Activated CD8-positive, alpha-beta memory T cell treated with anti-CD3 and anti-CD28 coated beads, Interleukin-2, amount 10 ng/mL, durations not matched to agents 7 days and 5 days (primary cell): ENCODE results near the gene PRSS23. TPM values are rescaled to one million over a fixed set of nuclear protein-coding genes. Genes with fewer than 3 reads are reported as not detected.

Source experiments
- ATAC-seq: fragments of 150-1000 bp; cut with Tn5 transposase; one replicate; pipeline ENCODE4 v1.10.0; 2021; ENCODE audit warnings: moderate library complexity
- CTCF ChIA-PET: fragments of 350-600 bp; sonication (Branson Sonifier 250); formaldehyde crosslinking; loops from one replicate; lab custom pipeline; 2021; ENCODE audit warnings: antibody characterized with exemption; lab: Charles Lee
- DNase-seq: peaks from one replicate; pipeline ENCODE4 v3.0.0-alpha.2; 2020
- H3K27ac Mint-ChIP-seq: one replicate; pipeline ENCODE4 v1.8.0; 2021; ENCODE audit warnings: mild to moderate bottlenecking, mixed read lengths
- H3K27me3 Mint-ChIP-seq: one replicate; pipeline ENCODE4 v1.8.0; 2021; ENCODE audit warnings: mixed read lengths
- H3K36me3 Mint-ChIP-seq: one replicate; pipeline ENCODE4 v1.8.0; 2021; ENCODE audit warnings: mild to moderate bottlenecking, mixed read lengths
- H3K4me1 Mint-ChIP-seq: one replicate; pipeline ENCODE4 v1.8.0; 2021; ENCODE audit warnings: mixed read lengths
- H3K4me3 Mint-ChIP-seq: one replicate; pipeline ENCODE4 v1.8.0; 2021; ENCODE audit warnings: mild to moderate bottlenecking, moderate library complexity, mixed read lengths
- H3K9me3 Mint-ChIP-seq: one replicate; pipeline ENCODE4 v1.8.0; 2022; ENCODE audit warnings: low read depth, mixed read lengths
- total RNA-seq, 2 experiments: library from RNA; stranded (reverse); gene quantifications; one replicate each; pipeline ENCODE4 v1.2.3, GENCODE V29; 2021

The PRSS23 gene
- total RNA-seq, 2 experiments from 2014 or later: 0.85 to 4.9 TPM

GRCh38 chr11:86795949-86796348 is 4.4 kb upstream of the PRSS23 start:
- H3K9me3 Mint-ChIP-seq: no peaks in the 10 kb centered on the region
- H3K27me3 Mint-ChIP-seq: peaks cover 59% of the 10 kb centered on the region
- peaks cover 4% of the 10 kb centered on the region for H3K4me1 Mint-ChIP-seq
- no peaks in the 10 kb centered on the region for H3K36me3 Mint-ChIP-seq
- ATAC-seq (no peak), DNase-seq (no peak)
- H3K27ac Mint-ChIP-seq: no peak overlapping the region
- H3K4me3 Mint-ChIP-seq: no peak overlapping the region
- CTCF ChIA-PET: interaction anchor here (2.3 kb wide), 1 partner anchor 9 kb away, joined by 8 read pairs; no protein-coding TSS in a partner anchor

- no peaks in the 10 kb centered on the region for H3K36me3 Mint-ChIP-seq
Measured at GRCh38 chr11:86797133-86797532, 3.2 kb upstream of the PRSS23 start.

GRCh38 chr11:86798988-86799387 is 1.4 kb upstream of the PRSS23 start:
- Mint-ChIP-seq H3K9me3 (no peaks in the 10 kb centered on the region), H3K4me3 (no peak overlapping the region), H3K27ac (no peak overlapping the region), H3K4me1 (peaks cover 27% of the 10 kb centered on the region), H3K36me3 (no peaks in the 10 kb centered on the region), H3K27me3 (peaks cover 73% of the 10 kb centered on the region)
- CTCF ChIA-PET: interaction anchor here (1.0 to 2.1 kb wide), 3 partner anchors 22 to 206 kb away, joined by 3 to 5 read pairs (median 3); no protein-coding TSS in a partner anchor
- DNase-seq: no peak
- no peak for ATAC-seq

More at GRCh38 chr11:86797133-86797532, 3.2 kb upstream of the PRSS23 start:
- Mint-ChIP-seq H3K27me3 (peaks cover 68% of the 10 kb centered on the region), H3K4me3 (no peak overlapping the region), H3K4me1 (peaks cover 12% of the 10 kb centered on the region), H3K9me3 (no peaks in the 10 kb centered on the region), H3K27ac (no peak overlapping the region)
- CTCF ChIA-PET: no interaction called here
- ATAC-seq: no peak
- no peak for DNase-seq

- H3K27ac Mint-ChIP-seq: no peak overlapping the region
Measured at GRCh38 chr11:86799680-86800075, 664 bp upstream of the PRSS23 start.

GRCh38 chr11:86800960-86801272 is 574 bp downstream of the PRSS23 start:
- H3K9me3 Mint-ChIP-seq: no peaks in the 10 kb centered on the region
- ATAC-seq (no peak), DNase-seq (no peak)
- peak overlapping the region; percentile 71 for H3K4me3 Mint-ChIP-seq
- peaks cover 68% of the 10 kb centered on the region for H3K27me3 Mint-ChIP-seq
- CTCF ChIA-PET: no interaction called here
- no peaks in the 10 kb centered on the region for H3K36me3 Mint-ChIP-seq
- H3K27ac Mint-ChIP-seq: no peak overlapping the region
- peaks cover 43% of the 10 kb centered on the region for H3K4me1 Mint-ChIP-seq

More at GRCh38 chr11:86799680-86800075, 664 bp upstream of the PRSS23 start:
- H3K36me3 Mint-ChIP-seq: no peaks in the 10 kb centered on the region
- H3K9me3 Mint-ChIP-seq: no peaks in the 10 kb centered on the region
- ATAC-seq (no peak), DNase-seq (no peak)
- CTCF ChIA-PET: interaction anchor here (1.0 to 2.1 kb wide), 3 partner anchors 18 to 207 kb away, joined by 3 to 5 read pairs (median 3); no protein-coding TSS in a partner anchor
- peaks cover 77% of the 10 kb centered on the region for H3K27me3 Mint-ChIP-seq
- H3K4me1 Mint-ChIP-seq: peaks cover 31% of the 10 kb centered on the region
- H3K4me3 Mint-ChIP-seq: peak overlapping the region; percentile 48

- H3K9me3 Mint-ChIP-seq: no peaks in the 10 kb centered on the region
- no peak overlapping the region for H3K4me3 Mint-ChIP-seq
- no peaks in the 10 kb centered on the region for H3K36me3 Mint-ChIP-seq
- H3K27ac Mint-ChIP-seq: no peak overlapping the region
- H3K27me3 Mint-ChIP-seq: peaks cover 67% of the 10 kb centered on the region
- no peak for DNase-seq
- CTCF ChIA-PET: no interaction called here
- H3K4me1 Mint-ChIP-seq: peaks cover 47% of the 10 kb centered on the region
- no peak for ATAC-seq
Measured at GRCh38 chr11:86801364-86801763, 1.0 kb downstream of the PRSS23 start.

GRCh38 chr11:86802146-86802545 is 1.8 kb downstream of the PRSS23 start:
- CTCF ChIA-PET: no interaction called here
- Mint-ChIP-seq H3K4me1 (peaks cover 55% of the 10 kb centered on the region), H3K27me3 (peaks cover 63% of the 10 kb centered on the region), H3K36me3 (peaks cover 2% of the 10 kb centered on the region), H3K27ac (no peak overlapping the region), H3K4me3 (no peak overlapping the region), H3K9me3 (no peaks in the 10 kb centered on the region)
- DNase-seq (no peak), ATAC-seq (no peak)

GRCh38 chr11:86802601-86803051 is 2.3 kb downstream of the PRSS23 start:
- H3K9me3 Mint-ChIP-seq: no peaks in the 10 kb centered on the region
- H3K4me3 Mint-ChIP-seq: no peak overlapping the region
- ATAC-seq (no peak), DNase-seq (no peak)
- peaks cover 2% of the 10 kb centered on the region for H3K36me3 Mint-ChIP-seq
- H3K27ac Mint-ChIP-seq: no peak overlapping the region
- H3K27me3 Mint-ChIP-seq: peaks cover 62% of the 10 kb centered on the region
- peaks cover 57% of the 10 kb centered on the region for H3K4me1 Mint-ChIP-seq
- CTCF ChIA-PET: interaction anchor here (0.7 to 0.8 kb wide), 2 partner anchors 195 to 210 kb away, joined by 3 read pairs; no protein-coding TSS in a partner anchor

- peaks cover 57% of the 10 kb centered on the region for H3K27me3 Mint-ChIP-seq
- no peaks in the 10 kb centered on the region for H3K9me3 Mint-ChIP-seq
- DNase-seq (no peak), ATAC-seq (no peak)
- H3K4me1 Mint-ChIP-seq: peaks cover 57% of the 10 kb centered on the region
- peaks cover 2% of the 10 kb centered on the region for H3K36me3 Mint-ChIP-seq
- CTCF ChIA-PET: interaction anchor here (0.7 to 3.2 kb wide), 6 partner anchors 8 to 210 kb away, joined by 3 to 8 read pairs (median 4); no protein-coding TSS in a partner anchor
- H3K4me3 Mint-ChIP-seq: no peak overlapping the region
- H3K27ac Mint-ChIP-seq: no peak overlapping the region
Measured at GRCh38 chr11:86803136-86804045, 3.0 kb downstream of the PRSS23 start.

- Mint-ChIP-seq H3K36me3 (peaks cover 2% of the 10 kb centered on the region), H3K4me3 (no peak overlapping the region), H3K27ac (peak overlapping the region; percentile 88), H3K4me1 (peaks cover 57% of the 10 kb centered on the region), H3K27me3 (peaks cover 53% of the 10 kb centered on the region), H3K9me3 (no peaks in the 10 kb centered on the region)
- DNase-seq (no peak), ATAC-seq (no peak)
- CTCF ChIA-PET: interaction anchor here (1.8 to 3.4 kb wide), 3 partner anchors 10 to 197 kb away, joined by 4 to 9 read pairs (median 8); no protein-coding TSS in a partner anchor
Measured at GRCh38 chr11:86804951-86805350, 4.6 kb downstream of the PRSS23 start.

- peaks cover 54% of the 10 kb centered on the region for H3K4me1 Mint-ChIP-seq
- CTCF ChIA-PET: interaction anchor here (1.1 to 3.4 kb wide), 4 partner anchors 10 to 351 kb away, joined by 3 to 9 read pairs (median 6); no protein-coding TSS in a partner anchor
- no peaks in the 10 kb centered on the region for H3K9me3 Mint-ChIP-seq
- peak overlapping the region; percentile 88 for H3K27ac Mint-ChIP-seq
- H3K36me3 Mint-ChIP-seq: peaks cover 2% of the 10 kb centered on the region
- peaks cover 54% of the 10 kb centered on the region for H3K27me3 Mint-ChIP-seq
- DNase-seq (peak; percentile 85), ATAC-seq (peak; percentile 98)
- peak overlapping the region; percentile 56 for H3K4me3 Mint-ChIP-seq
Measured at GRCh38 chr11:86805873-86806310, 5.5 kb downstream of the PRSS23 start.

GRCh38 chr11:86806903-86807302 is 6.6 kb downstream of the PRSS23 start:
- CTCF ChIA-PET: interaction anchor here (1.3 to 3.4 kb wide), 2 partner anchors 9 to 11 kb away, joined by 4 to 9 read pairs; no protein-coding TSS in a partner anchor
- no peak overlapping the region for H3K27ac Mint-ChIP-seq
- DNase-seq: no peak
- H3K9me3 Mint-ChIP-seq: no peaks in the 10 kb centered on the region
- peaks cover 48% of the 10 kb centered on the region for H3K4me1 Mint-ChIP-seq
- H3K36me3 Mint-ChIP-seq: peaks cover 2% of the 10 kb centered on the region
- no peak for ATAC-seq
- H3K27me3 Mint-ChIP-seq: peaks cover 53% of the 10 kb centered on the region
- H3K4me3 Mint-ChIP-seq: no peak overlapping the region

GRCh38 chr11:86807360-86807759 is 7.0 kb downstream of the PRSS23 start:
- no peaks in the 10 kb centered on the region for H3K9me3 Mint-ChIP-seq
- H3K27me3 Mint-ChIP-seq: peaks cover 53% of the 10 kb centered on the region
- CTCF ChIA-PET: interaction anchor here (3.4 kb wide), 1 partner anchor 10 kb away, joined by 9 read pairs; no protein-coding TSS in a partner anchor
- H3K4me1 Mint-ChIP-seq: peaks cover 43% of the 10 kb centered on the region
- peaks cover 2% of the 10 kb centered on the region for H3K36me3 Mint-ChIP-seq
- H3K27ac Mint-ChIP-seq: no peak overlapping the region
- ATAC-seq: no peak
- no peak for DNase-seq
- H3K4me3 Mint-ChIP-seq: no peak overlapping the region
